Loucy (cell line): ENCODE results near the gene CUBN.

Experiments
- EZH2phosphoT487 ChIP-seq: fragments of 200-600 bp; IDR thresholded peaks from 2 replicates; pipeline ENCODE4 v1.6.1; 2018; ENCODE audit warnings: antibody characterized with exemption, mild to moderate bottlenecking, moderate library complexity, borderline replicate concordance
- TF ChIP-seq, protein P1 (sequence below): fragments of 200-600 bp; sonication (generic); conservative IDR thresholded peaks from 2 replicates; pipeline ENCODE4 v1.5.1; 2014; ENCODE audit warnings: mild to moderate bottlenecking, antibody characterized with exemption, low read length

DNA sequence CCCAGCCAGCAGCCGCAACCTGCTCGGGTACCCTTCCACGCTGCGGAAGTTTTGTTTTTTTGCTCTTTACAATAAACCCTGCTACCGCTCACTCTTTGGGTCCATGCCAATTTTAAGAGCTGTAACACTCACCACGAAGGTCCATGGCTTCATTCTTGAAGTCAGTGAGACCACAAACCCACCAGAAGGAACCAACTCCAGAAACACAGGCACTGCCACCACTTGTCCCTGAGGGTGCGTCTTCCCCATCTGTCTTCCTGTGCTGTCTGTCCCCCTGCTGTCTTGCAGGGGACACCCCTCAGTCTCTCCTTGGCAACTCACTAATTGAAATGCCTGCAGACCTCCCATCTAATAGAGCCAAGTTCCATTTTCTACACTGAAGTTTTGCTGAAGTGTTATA lies 263.8 kb downstream of the CUBN start:
- TF ChIP-seq, protein P1, sequence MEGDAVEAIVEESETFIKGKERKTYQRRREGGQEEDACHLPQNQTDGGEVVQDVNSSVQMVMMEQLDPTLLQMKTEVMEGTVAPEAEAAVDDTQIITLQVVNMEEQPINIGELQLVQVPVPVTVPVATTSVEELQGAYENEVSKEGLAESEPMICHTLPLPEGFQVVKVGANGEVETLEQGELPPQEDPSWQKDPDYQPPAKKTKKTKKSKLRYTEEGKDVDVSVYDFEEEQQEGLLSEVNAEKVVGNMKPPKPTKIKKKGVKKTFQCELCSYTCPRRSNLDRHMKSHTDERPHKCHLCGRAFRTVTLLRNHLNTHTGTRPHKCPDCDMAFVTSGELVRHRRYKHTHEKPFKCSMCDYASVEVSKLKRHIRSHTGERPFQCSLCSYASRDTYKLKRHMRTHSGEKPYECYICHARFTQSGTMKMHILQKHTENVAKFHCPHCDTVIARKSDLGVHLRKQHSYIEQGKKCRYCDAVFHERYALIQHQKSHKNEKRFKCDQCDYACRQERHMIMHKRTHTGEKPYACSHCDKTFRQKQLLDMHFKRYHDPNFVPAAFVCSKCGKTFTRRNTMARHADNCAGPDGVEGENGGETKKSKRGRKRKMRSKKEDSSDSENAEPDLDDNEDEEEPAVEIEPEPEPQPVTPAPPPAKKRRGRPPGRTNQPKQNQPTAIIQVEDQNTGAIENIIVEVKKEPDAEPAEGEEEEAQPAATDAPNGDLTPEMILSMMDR: no peak
- no peak for TF ChIP-seq EZH2phosphoT487
